Measurements from ENCODE around the gene RDX. TPM values are rescaled to one million over a fixed set of nuclear protein-coding genes. Genes with fewer than 3 reads are reported as not detected.

RDX gene
- total and polyA plus RNA-seq, 4 experiments from 2014 or later, result 14.3 to 26.5 (median 20.5) TPM

DNA sequence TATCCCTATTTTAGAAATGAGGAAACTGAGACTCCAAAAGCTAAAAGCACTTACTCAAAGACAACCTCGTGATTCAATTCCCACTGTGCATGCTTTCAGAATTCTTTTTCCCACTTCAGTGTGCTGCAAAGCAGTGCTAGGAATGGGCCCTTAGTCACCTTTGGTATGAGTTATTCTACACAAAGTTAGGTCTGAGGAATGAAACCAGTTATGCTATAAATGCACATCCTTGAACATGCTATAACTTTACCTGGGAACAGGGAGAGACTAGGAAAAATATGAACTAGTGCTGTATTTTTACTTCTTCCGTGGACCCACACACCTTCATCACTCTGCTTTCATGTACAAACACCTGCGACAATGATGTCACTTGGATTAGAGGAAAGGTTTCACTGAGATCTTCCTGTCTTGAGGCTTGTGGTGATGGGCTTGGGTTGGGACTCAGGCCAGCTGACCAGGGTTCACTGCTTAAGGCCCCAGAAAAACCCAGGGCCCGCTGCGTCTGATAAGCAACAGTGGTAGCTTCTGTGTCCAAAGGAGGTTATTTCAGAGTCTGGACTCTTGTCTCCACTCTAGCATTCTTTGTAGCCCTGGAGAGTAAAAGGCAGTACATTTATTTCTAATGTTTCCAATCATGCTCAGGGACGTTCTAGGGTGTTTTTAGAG, 121.6 kb downstream of the RDX start:
- peak overlapping the region in 1 of 8 donors; percentile 18 for H3K4me3 Mint-ChIP-seq
- no peak overlapping the region for H3K27ac ChIP-seq (ENCODE audit: low read depth, low read length)
- H3K4me1 ChIP-seq (ENCODE audit: insufficient read depth, low read length), result no peaks in the 10 kb centered on the region
- intact Hi-C loops (cut with micrococcal nuclease), result no loop called here
- ChIA-PET POLR2A (ENCODE audit: partially characterized antibody) (no interaction called here), CTCF (ENCODE audit: partially characterized antibody) (interaction anchor here (1.2 to 3.0 kb wide), 8 partner anchors 9 to 258 kb away, joined by 3 to 8 read pairs (median 6); no protein-coding TSS in a partner anchor)
- DNase-seq, result no peak
- H3K27ac Mint-ChIP-seq, result no peak overlapping the region
- H3K36me3 Mint-ChIP-seq, result no peaks in the 10 kb centered on the region
- no peak overlapping the region for H3K4me3 ChIP-seq (ENCODE audit: low read length in 2 of 2)
- H3K36me3 ChIP-seq (ENCODE audit: insufficient read depth, low read length), result no peaks in the 10 kb centered on the region
- no peaks in the 10 kb centered on the region for H3K27me3 ChIP-seq (ENCODE audit: insufficient read depth, low read length)
- peaks cover 1 to 6% of the 10 kb centered on the region in 2 donors for H3K27me3 Mint-ChIP-seq
- no peaks in the 10 kb centered on the region for H3K9me3 Mint-ChIP-seq
- no peaks in the 10 kb centered on the region for H3K9me3 ChIP-seq (ENCODE audit: control insufficient read depth in 1 of 2, low read length in 2 of 2)
- H3K4me1 Mint-ChIP-seq, result peaks cover 6 to 7% (median 6%) of the 10 kb centered on the region in 4 donors

DNA sequence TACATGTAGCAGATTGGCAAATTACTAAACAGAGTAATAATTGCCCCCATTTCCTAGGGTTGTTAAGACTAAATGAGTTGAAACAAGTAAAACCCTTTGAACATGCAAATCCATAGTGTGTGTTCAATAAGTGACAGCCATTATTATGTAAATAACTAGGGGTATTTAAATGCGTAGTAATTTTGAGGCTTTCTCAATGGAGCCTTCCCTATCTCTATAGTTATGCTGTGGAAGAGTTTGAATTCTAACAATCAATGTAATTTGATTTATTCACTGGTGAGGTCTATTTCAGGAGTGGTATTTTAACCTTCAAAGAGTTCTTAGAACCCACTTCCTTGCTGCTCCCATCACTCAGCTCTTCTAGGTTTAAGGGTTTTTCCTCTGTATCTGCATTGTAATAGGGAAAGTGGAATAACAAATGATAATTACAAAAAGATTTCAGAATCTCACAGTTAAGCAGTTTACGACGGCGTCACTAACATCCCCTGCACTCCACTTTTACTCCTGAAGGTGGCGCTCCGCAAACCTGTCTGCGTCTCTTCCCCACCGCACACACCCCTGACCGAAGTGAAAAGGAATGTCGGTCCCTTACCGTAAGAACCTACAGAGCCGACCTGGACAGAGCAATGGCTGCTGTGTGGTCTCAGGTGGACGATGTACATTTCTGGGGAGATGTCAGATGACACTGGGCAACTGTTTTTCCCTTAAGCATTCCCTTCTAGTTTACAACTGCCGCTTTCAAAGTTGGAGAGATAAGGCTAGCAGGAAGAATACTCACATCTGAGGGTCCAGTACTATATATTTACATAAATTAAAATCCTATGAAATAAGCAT, 122.4 kb downstream of the RDX start:
- H3K27ac Mint-ChIP-seq, result peak overlapping the region in 2 of 7 donors; percentile 57
- no peaks in the 10 kb centered on the region for H3K36me3 Mint-ChIP-seq
- Histone ChIP-seq H3K27ac (ENCODE audit: low read depth, low read length) (no peak overlapping the region), H3K27me3 (ENCODE audit: insufficient read depth, low read length) (no peaks in the 10 kb centered on the region), H3K4me1 (ENCODE audit: insufficient read depth, low read length) (no peaks in the 10 kb centered on the region), H3K4me3 (ENCODE audit: low read length in 2 of 2) (no peak overlapping the region), H3K9me3 (ENCODE audit: control insufficient read depth in 1 of 2, low read length in 2 of 2) (no peaks in the 10 kb centered on the region), H3K36me3 (ENCODE audit: insufficient read depth, low read length) (no peaks in the 10 kb centered on the region)
- CTCF ChIA-PET (ENCODE audit: partially characterized antibody), result interaction anchor here (0.9 to 3.0 kb wide), 9 partner anchors 9 to 259 kb away, joined by 3 to 8 read pairs (median 3); no protein-coding TSS in a partner anchor
- H3K4me1 Mint-ChIP-seq, result peaks cover 6 to 7% (median 6%) of the 10 kb centered on the region in 4 donors
- peak overlapping the region in 7 of 8 donors; percentile 7 to 79 (median 65) for H3K4me3 Mint-ChIP-seq
- peaks cover 1 to 6% of the 10 kb centered on the region in 2 donors for H3K27me3 Mint-ChIP-seq
- H3K9me3 Mint-ChIP-seq, result no peaks in the 10 kb centered on the region
- intact Hi-C loops (cut with micrococcal nuclease), result no loop called here
- peak; percentile 38 to 54 (median 41) for DNase-seq
- POLR2A ChIA-PET (ENCODE audit: partially characterized antibody), result no interaction called here

- POLR2A ChIA-PET (ENCODE audit: partially characterized antibody), result no interaction called here
- H3K36me3 Mint-ChIP-seq, result no peaks in the 10 kb centered on the region
Measured at GRCh38 chr11:110172468-110173065, 123.8 kb downstream of the RDX start.

DNA sequence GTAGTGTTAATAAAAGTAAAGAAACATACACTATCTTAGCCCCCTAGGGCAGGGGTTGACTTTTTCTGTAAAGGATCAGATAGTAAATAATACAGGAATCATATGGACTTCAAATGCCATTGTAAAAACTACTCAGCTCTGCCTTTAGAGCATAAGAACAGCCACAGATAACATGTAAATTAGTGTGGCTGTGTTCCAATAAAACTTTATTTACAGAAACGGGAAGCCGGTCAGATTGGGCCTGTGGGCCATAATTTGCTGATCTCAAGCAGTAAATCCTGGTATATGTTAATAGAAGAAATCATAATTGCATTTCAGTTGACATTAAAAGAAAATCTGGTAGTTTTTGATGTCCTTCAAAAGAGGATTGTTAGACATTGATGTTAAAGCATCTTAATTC, 126.7 kb downstream of the RDX start:
- DNase-seq, result no peak
- Histone ChIP-seq H3K27me3 (ENCODE audit: insufficient read depth, low read length) (no peaks in the 10 kb centered on the region), H3K4me3 (ENCODE audit: low read length in 2 of 2) (no peak overlapping the region), H3K36me3 (ENCODE audit: insufficient read depth, low read length) (no peaks in the 10 kb centered on the region), H3K9me3 (ENCODE audit: control insufficient read depth in 1 of 2, low read length in 2 of 2) (no peaks in the 10 kb centered on the region), H3K4me1 (ENCODE audit: insufficient read depth, low read length) (no peaks in the 10 kb centered on the region), H3K27ac (ENCODE audit: low read depth, low read length) (no peak overlapping the region)
- POLR2A ChIA-PET (ENCODE audit: partially characterized antibody), result no interaction called here
- H3K4me3 Mint-ChIP-seq, result no peak overlapping the region
- peaks cover 6 to 7% (median 6%) of the 10 kb centered on the region in 4 donors for H3K4me1 Mint-ChIP-seq
- CTCF ChIA-PET (ENCODE audit: partially characterized antibody), result no interaction called here
- H3K27me3 Mint-ChIP-seq, result peaks cover 6 to 7% of the 10 kb centered on the region in 2 donors
- H3K9me3 Mint-ChIP-seq, result no peaks in the 10 kb centered on the region
- no peaks in the 10 kb centered on the region for H3K36me3 Mint-ChIP-seq
- H3K27ac Mint-ChIP-seq, result no peak overlapping the region
- intact Hi-C loops (cut with micrococcal nuclease), result no loop called here

More at GRCh38 chr11:110172468-110173065, 123.8 kb downstream of the RDX start:
- H3K4me1 Mint-ChIP-seq, result peaks cover 6 to 7% (median 6%) of the 10 kb centered on the region in 4 donors
- Histone ChIP-seq H3K27me3 (ENCODE audit: insufficient read depth, low read length) (no peaks in the 10 kb centered on the region), H3K4me3 (ENCODE audit: low read length in 2 of 2) (no peak overlapping the region), H3K4me1 (ENCODE audit: insufficient read depth, low read length) (no peaks in the 10 kb centered on the region), H3K9me3 (ENCODE audit: control insufficient read depth in 1 of 2, low read length in 2 of 2) (no peaks in the 10 kb centered on the region), H3K36me3 (ENCODE audit: insufficient read depth, low read length) (no peaks in the 10 kb centered on the region), H3K27ac (ENCODE audit: low read depth, low read length) (no peak overlapping the region)
- no peak overlapping the region for H3K4me3 Mint-ChIP-seq
- peaks cover 3 to 6% of the 10 kb centered on the region in 2 donors for H3K27me3 Mint-ChIP-seq
- CTCF ChIA-PET (ENCODE audit: partially characterized antibody), result interaction anchor here (1.1 to 2.3 kb wide), 2 partner anchors 195 to 202 kb away, joined by 3 to 5 read pairs; no protein-coding TSS in a partner anchor
- intact Hi-C loops (cut with micrococcal nuclease), result no loop called here
- H3K9me3 Mint-ChIP-seq, result no peaks in the 10 kb centered on the region
- no peak overlapping the region for H3K27ac Mint-ChIP-seq
- no peak for DNase-seq

GRCh38 chr11:110168033-110168803, 128.2 kb downstream of the RDX start:
- ChIA-PET POLR2A (ENCODE audit: partially characterized antibody) (no interaction called here), CTCF (ENCODE audit: partially characterized antibody) (no interaction called here)
- H3K27me3 Mint-ChIP-seq, result peaks cover 5 to 7% of the 10 kb centered on the region in 2 donors
- no peak overlapping the region for H3K4me3 Mint-ChIP-seq
- H3K27ac ChIP-seq (ENCODE audit: low read depth, low read length), result no peak overlapping the region
- H3K4me1 ChIP-seq (ENCODE audit: insufficient read depth, low read length), result no peaks in the 10 kb centered on the region
- intact Hi-C loops (cut with micrococcal nuclease), result no loop called here
- no peaks in the 10 kb centered on the region for H3K9me3 Mint-ChIP-seq
- no peak overlapping the region for H3K4me3 ChIP-seq (ENCODE audit: low read length in 2 of 2)
- H3K9me3 ChIP-seq (ENCODE audit: control insufficient read depth in 1 of 2, low read length in 2 of 2), result no peaks in the 10 kb centered on the region
- DNase-seq, result no peak
- H3K36me3 ChIP-seq (ENCODE audit: insufficient read depth, low read length), result no peaks in the 10 kb centered on the region
- no peaks in the 10 kb centered on the region for H3K27me3 ChIP-seq (ENCODE audit: insufficient read depth, low read length)
- H3K36me3 Mint-ChIP-seq, result no peaks in the 10 kb centered on the region
- H3K4me1 Mint-ChIP-seq, result no peaks in the 10 kb centered on the region
- H3K27ac Mint-ChIP-seq, result no peak overlapping the region

DNA sequence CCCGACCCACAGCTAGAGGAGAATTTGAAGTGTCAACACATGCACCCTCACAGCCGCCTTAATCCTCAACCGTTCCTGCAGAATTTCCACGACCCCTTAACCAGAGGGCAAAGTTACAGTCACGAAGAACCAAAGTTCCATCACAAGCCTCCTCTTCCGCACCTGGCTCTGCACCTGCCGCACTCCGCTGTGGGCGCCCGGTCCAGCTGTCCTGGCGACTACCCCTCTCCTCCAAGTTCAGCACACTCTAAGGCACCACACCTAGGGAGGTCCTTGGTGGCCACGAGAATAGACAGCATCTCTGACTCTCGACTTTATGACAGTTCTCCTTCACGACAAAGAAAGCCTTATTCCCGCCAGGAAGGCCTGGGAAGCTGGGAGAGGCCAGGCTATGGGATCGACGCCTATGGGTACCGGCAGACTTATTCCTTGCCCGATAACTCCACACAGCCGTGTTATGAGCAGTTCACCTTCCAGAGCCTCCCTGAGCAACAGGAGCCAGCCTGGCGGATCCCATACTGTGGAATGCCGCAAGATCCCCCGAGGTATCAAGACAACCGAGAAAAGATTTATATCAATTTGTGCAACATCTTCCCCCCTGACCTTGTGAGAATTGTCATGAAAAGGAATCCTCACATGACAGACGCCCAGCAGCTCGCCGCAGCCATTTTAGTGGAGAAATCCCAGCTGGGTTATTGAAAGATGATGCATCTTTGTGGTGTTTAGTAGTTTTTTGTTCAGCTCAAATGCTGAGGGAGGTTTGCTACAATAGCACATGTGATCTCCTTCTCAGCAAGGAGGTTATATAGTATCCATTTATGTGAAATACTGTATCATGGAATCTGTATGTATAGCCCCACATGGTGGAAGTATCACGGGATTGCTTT, 131.1 kb downstream of the RDX start:
- H3K4me1 ChIP-seq (ENCODE audit: insufficient read depth, low read length), result no peaks in the 10 kb centered on the region
- no peaks in the 10 kb centered on the region for H3K27me3 ChIP-seq (ENCODE audit: insufficient read depth, low read length)
- no peaks in the 10 kb centered on the region for H3K36me3 ChIP-seq (ENCODE audit: insufficient read depth, low read length)
- Mint-ChIP-seq H3K27me3 (peaks cover 3 to 6% of the 10 kb centered on the region in 2 donors), H3K9me3 (no peaks in the 10 kb centered on the region), H3K4me1 (no peaks in the 10 kb centered on the region), H3K27ac (no peak overlapping the region), H3K36me3 (no peaks in the 10 kb centered on the region), H3K4me3 (no peak overlapping the region)
- H3K27ac ChIP-seq (ENCODE audit: low read depth, low read length), result no peak overlapping the region
- no peaks in the 10 kb centered on the region for H3K9me3 ChIP-seq (ENCODE audit: control insufficient read depth in 1 of 2, low read length in 2 of 2)
- POLR2A ChIA-PET (ENCODE audit: partially characterized antibody), result no interaction called here
- no peak for DNase-seq
- CTCF ChIA-PET (ENCODE audit: partially characterized antibody), result interaction anchor here (1.2 to 1.9 kb wide), 2 partner anchors 10 to 20 kb away, joined by 3 to 8 read pairs; no protein-coding TSS in a partner anchor
- intact Hi-C loops (cut with micrococcal nuclease), result no loop called here
- no peak overlapping the region for H3K4me3 ChIP-seq (ENCODE audit: low read length in 2 of 2)
